Activated CD8-positive, alpha-beta memory T cell treated with anti-CD3 and anti-CD28 coated beads, Interleukin-2, amount 50 U/mL, for 24 hours (primary cell): ENCODE data around the gene SH3TC2.
"Not testable (repeated sequence)": the region's sequence is repeated elsewhere in the genome, so short reads cannot be mapped to it uniquely, and the experiment has no call there.

ENCODE experiments used
- DNase-seq: peaks from one replicate; pipeline ENCODE4 v3.0.0-alpha.2; 2020; ENCODE audit errors: extremely low read depth

Gene SH3TC2

DNA sequence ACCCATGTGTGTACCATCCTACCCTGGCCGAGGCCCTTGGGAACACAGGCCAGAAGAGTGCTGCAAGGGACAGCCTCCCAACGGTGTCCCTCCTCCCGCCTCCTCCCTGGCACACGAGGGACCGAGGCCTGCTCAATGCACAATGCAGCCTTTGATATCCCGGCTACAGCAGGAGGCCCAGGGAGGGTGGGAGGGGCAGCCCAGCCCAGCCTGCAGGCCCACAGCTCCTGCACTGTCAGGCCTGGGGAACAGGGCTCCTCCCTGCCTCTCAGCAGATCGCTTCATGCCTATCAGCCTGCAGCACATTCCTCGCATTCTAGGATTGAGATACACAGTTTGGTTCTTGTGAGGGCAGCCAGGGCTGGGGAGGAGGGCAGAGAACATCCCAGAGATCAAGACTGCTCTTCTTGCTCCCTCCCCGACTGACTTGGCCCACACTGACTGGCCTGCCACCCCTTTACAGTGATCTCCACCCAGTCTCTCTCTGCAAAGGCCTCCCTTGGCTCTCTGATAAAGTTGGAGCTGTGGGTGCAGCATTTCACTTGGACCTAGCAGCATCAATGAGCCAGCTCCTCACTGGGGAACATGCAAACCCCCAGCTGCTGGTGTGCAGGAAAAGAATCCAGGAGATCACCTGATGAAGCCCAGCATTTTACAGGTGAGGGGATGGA, at the start of gene SH3TC2:
SH3TC2 (minus strand) TSS at position 46 of the 671 bp plus-strand sequence; CDS start at position 6, 40 bp downstream.
- DNase-seq: no peak

DNA sequence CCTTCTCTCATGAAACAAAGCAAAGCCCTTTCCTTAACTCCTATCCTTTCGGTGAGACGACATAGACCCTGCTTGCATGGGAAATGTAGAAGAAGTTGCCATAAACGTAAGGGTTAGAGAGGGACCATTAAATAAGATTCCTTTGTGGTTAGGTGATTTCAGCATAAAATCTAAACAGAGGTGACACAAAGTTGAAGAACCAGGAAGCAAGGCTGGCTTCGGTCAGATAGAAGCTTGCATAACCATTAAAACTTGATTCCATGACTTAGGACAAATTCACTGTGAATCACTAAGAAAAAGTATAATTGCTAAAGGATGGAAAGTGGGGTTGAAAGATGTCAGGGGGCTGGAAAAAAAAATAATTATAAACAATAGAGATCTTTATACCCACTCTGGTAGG, 47.5 kb upstream of the SH3TC2 start:
- DNase-seq: no peak

DNA sequence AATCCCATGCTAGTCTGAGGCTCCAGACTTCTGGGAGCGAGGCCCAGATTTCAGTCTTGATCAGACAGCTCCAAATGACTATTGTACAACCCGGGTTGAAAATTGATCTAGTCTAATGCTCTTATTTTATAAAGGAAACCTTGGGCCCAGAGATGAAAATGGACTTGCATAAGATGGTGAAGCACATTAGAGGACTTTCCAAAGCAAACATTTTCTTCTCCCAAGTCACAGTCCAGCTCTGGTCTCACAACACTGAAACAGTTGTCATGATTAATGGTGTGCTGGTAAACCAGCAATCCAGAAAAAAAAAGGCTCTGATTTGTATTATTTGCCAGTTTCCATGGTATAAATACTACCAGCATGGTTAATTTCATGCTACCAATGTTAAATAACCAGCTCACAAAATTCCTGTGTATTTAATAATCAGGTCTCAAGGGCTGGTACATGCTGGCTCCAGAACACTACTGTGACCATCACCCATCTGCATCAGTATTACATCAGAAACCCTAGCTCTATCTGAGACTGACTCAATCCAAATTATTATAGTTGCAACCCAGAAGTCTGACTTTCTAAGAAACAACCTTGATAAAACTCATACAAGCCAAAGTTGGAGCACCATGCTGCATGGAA, 45.9 kb upstream of the SH3TC2 start:
- DNase-seq: no peak

DNA sequence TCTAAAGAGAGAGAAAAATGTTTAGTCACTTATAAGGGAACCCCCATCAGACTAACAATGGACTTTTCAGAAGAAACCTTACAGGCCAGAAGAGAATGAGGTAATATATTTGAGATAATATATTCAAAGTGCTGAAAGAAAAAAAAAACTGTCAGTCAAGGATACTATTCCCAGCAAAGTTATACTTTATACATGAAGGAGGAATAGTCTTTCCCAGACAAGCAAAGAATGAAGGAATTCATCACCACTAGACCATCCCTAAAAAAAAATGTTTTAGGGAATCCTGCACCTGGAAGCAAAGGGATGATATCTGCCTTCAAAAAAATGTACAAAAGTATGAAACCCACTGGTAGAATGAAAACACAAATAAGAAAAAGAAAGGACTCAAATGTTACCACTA, 37.5 kb upstream of the SH3TC2 start:
- no peak for DNase-seq

DNA sequence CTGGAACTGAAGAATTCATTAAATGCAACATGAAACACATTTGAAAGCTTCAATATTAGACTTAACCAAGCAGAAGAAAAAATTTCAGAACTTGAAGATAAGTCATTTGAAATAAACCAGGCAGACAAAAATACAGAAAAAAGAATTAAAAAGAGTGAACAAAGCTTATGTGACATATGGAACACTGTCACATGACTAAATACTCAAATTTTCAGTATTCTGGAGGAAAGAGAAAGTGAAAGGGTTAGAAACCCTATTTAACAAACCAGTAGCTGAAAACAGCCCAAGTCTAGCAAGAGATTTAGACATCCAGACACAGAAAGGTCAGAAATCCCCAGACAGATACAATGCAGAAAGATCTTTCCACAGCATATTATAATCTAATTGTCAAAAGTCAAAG, 37.1 kb upstream of the SH3TC2 start:
- no peak for DNase-seq

DNA sequence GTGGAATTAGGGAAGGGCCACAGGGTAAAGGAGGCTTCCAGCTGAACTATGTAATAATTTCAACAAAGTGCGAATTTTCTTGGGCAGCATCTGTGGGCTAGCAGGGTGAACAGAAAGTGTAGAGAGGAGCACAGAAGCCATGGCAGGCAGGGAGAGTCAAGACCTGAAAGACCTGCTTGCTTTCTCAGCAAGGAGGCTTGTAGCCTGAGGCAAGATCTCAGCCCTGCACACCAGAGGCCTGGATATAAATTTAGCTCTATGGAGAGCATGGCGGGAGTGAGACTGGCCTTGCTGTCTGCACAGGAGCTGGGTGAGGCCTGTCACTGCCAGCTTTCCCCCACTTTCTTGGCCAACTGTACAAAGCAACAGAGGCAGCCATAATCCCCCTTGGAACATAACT, 32.1 kb upstream of the SH3TC2 start:
- DNase-seq: no peak

DNA sequence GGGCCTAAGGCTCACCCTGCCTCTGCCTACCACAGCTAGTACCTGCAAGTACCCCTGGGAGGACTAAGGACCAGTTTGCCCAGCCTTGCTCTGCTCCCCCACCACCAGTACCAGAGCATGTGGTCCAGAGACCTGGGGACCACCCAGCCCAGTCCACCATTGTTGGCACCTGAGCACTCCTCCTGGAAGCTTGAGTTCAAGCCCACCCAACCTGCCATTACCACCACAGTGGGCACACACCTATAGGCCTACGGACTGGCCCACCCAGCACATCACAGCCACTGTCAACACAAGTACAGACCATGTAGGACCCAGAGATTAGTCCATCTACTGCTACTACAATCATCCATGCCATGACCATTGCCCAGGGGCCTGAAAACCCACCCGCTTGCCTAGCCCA, 30.8 kb upstream of the SH3TC2 start:
- DNase-seq: no peak

DNA sequence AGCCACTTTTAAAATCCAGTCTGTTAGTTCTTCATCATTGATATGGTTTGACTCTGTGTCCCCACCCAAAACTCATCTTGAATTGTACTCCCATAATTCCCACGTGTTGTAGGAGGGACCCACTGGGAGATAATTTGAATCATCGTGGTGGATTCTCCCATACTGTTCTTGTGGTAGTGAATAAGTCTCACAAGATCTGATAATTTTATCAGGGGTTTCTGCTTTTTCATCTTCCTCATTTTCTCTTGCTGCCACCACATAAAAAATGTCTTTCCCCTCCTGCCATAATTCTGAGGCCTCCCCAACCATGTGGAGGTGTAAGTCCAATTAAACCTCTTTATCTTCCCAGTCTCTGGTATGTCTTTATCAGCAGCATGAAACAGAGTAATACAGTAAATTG, 26.9 kb upstream of the SH3TC2 start:
- no peak for DNase-seq

DNA sequence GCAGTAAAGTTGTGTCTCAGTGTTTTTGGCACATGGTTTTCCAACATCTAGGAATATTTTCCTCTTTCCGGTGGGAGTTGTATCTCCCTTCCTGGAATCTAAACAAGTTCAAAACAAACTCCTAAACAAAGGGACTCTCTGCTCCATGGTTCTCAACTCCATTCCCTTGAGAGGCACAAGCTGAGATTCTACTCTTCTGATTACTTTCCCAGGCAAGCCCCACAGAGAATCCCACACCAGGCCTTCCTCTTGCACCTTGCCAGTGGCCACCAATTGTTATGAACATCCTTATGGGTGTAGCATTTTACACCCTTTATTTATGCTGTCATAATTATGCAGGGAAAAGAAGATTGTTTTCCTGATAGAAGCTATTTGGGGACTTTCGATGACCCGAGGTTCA, 25.8 kb upstream of the SH3TC2 start:
- no peak for DNase-seq

DNA sequence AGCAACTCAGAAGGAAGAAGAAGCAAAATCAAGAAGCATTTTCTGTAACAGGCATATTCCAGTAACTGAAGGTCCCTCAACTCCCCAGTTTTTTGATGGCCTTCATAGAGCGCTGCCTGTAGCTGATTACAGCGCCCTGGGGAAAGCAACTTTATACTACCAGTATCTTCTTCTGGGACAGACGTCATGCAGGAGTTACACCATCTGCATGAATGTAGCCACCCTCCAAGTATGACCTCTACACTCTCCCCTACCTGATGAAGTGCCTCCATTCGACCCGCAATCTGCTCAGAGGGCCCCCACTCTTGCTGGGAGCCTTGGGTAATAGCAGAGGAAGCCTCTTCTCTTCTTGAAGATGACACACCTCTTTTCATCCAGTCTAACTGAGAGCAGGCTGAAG, 21.0 kb upstream of the SH3TC2 start:
- DNase-seq: no peak

DNA sequence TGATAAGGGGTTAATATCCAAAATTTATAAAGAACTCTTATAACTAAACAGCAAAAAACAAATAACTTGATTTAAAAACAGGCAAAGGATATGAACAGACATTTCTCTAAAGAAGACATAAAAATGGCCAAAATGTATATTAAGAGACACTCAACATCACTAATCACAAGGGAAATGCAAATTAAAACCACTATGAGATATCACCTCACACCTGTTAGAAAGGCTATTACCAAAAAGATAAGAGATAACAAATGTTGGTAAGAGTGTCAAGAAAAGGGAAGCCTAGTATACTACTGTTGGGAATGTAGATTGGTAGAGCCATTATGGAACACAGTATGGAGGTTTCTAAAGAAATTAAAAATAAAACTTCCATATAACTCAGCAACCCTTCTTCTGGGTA, 19.4 kb upstream of the SH3TC2 start:
- DNase-seq: no peak

DNA sequence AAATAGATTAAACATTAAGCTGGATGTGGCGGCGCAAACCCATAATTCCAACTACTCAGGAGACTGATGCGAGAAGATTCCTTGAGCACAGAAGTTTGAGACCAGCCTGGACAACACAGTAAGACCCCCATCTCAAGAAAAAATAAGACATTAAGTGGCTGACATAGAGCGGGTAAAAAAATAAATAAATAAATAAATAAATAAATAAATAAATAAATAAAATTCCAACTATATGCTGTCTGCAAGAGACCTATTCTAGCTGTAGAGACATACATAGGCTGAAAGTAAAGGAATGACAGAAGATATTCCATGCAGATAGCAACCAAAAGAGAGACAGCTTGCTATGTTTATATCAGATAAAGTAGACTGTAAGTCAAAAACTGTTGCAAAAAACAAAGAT, 17.4 kb upstream of the SH3TC2 start:
- no peak for DNase-seq

DNA sequence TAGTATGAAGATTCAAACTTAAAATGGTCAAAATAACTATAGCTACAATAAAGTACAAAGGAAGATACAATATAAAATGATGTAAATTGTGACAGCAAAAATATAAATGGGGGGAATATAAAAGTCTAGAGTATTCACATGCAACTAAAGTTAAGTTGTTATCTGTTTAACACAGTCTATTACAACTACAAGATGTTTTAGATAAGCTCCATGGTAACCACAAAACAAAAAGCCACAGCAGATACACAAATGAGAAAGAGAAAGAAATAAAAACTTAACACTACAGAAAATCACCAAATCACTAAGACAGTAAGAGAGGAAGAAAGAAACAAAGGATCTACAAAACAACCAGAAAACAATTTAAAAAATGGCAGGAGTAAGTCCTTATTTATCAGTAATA, 17.0 kb upstream of the SH3TC2 start:
- DNase-seq: no peak

DNA sequence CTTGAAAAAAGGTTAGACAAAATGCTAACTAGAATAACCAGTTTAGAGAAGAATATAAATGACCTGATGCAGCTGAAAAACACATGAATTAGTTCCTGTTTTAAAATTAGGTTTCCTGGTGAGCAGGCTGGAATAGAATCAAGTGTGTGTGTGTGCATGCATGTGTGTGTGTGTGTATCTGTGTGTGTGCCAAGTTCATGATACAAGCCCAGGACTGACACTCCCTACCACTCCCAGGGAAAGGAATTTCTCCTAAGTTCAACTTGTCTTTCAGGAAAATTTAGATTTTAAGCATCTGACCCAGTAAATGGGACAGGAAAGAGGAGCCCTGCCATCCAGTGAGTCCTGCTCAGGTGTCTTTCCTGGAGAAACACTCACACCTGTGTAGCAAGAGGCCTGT, 11.2 kb upstream of the SH3TC2 start:
- not testable (repeated sequence) for DNase-seq

DNA sequence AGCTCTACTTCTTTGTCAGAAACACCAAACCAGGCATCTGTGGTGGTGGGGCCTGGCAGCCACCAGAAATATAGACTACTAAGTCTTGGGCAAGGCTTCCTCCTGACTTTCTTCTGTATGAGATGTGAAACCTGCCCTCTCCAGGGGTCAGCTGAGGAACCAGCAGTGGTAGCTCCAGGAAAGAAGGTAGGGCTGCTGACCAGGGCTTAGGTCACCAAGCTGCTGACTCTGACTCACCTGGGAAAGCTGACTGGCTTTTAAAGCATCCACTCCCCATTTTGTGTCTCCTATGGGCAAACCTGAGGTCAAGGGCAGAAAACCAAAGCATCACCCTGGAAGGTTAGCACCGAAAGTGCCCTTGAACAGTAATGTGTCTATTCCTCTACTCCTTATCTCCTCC, 10.4 kb upstream of the SH3TC2 start:
- no peak for DNase-seq

DNA sequence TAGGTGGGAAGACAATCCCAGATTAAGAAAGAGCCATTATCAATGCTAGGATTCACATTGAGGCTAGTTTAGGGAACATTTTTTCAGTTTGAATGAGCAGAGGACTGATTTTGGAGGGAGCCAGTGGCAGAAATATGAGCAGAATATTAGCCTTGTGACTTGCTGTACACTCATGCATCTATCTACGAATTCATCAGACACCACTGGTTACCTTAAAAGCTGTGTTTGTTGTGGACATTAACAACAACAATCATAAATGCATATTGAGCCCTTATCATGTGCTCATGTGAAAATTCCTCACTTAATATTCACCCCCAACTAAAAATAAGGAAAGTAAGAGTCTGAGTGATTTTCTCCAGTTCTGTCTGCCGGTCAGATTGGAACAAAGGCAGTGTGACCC, 9.9 kb upstream of the SH3TC2 start:
- no peak for DNase-seq

DNA sequence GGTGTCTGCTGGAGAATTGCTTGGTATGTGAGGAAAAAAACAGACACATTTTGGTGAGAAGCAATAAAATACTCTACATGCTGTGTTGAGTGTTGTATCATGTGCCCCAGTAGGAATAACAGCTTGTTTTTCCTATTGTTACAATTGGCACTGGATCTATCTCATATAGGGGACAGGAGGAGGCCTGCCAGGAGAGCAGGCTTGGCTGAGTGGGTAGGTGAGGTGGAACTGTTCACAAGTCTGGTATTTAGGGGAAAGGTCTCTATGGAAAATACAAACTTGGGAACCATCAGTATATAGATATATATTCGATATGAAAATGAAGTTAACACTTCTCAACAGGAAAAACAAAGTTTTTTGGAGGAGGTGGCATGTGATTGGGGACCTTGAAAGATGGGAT, 9.5 kb upstream of the SH3TC2 start:
- no peak for DNase-seq

DNA sequence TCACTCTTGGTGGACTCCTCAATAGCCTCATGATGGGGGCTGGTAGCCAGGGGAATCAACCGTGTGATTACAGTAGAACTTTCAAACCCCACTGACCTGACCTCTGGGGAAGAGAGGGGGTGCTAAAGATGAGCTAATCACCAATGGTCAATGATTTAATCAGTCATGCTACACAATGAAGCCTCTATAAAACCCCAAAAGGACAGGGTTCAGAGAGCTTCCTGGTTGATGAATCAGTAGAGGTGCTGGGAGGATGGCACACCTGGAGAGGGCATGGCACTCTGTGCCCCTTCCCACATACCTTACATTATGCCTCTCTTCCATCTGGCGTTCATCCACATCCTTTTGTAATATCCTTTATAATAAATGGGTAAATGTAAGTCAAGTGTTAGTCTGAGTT, 8.9 kb upstream of the SH3TC2 start:
- no peak for DNase-seq

DNA sequence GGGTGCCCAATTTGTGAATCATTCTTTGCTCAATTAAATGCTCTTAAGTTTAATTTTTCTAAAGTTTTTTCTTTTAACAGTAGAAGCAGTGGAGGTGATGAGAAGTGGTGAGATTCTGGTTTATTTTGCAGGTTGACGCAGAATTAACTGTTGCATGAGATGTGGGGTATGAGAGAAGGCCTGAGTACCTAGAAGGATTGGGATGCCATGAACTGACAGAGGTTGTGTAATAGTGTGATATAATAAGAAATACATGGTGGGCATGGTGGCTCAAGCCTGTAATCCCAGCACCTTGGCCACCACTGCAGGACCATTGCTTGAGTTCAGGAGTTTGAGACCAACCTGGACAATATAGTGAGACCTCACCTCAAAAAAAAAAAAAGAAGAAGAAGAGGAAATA, 8.4 kb upstream of the SH3TC2 start:
- no peak for DNase-seq

DNA sequence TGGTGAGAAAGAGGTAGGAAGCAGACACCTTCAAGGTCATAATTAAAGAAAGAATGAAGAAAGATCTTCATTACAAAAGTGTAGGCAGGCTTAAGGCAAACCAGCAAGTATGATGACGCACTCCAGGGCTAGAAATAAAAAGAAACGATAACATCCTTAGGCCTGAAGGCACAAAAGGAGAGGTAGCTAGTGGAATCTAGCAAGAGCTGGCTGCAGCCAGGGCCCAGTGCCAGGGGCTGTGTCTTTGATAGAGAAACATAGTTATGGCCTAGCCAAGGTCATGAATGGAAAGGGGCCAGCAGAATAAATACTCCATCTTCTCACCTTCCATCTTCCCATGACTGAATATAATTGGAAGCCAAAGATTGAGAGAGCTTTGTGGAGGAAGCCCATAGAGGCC, 6.8 kb upstream of the SH3TC2 start:
- DNase-seq: no peak

DNA sequence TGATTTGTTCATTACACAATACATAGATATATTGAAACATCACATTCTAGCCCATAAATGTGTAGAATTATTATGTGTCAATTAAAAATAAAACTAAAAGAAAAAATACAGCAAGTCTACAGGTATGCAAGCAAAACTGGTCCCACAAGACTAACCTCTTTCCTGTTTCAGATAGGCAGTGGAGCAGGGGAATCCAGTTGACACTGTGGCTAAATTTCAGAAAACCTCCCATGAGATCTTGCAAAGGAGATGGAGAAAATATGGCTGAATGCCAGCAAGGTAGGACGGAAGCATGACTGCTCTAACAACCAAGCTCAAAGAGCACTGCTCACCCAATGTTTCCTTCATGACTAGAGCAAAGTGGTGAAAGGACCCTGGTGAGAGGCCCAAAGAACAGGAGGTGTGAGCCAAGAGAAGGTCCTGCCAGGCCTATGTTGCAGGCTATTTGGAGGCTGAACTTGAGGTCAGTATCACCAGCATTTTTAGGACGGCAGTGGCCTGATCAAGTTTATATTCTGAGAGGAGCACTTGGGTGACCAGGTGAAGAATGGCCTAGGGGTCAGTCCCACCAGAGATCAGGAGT, 1.1 kb upstream of the SH3TC2 start:
- no peak for DNase-seq

DNA sequence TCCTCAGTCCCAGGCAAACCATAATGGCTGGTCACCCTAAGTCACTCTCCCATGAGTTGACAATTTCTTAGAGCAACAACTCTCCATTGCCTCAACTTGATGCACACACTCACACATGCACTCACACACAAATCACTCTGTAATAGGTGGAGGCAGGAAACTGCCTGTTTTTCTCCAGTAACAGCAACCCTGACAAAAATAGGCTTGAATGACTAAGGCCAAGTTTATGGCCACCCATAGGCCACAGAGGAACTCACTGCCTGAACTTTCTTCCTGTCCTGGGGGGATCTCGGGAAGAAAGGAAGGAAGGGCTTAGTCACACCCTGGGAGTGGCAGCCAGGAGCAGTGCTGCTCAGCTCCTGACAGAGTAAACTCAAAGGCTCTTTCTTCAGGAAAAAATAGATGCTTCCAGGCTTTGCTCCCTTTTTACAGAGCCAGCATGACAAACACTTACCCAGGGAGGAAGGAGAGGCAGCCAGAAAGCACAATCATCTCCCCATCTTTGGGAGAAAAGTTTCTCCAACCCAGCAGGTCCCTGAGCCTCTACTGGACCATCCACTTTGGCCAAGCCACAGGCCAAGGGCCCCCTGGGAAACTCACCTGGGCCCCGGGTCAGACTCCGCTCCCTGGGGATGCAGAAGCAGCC, 368 bp downstream of the SH3TC2 start:
- DNase-seq: no peak

DNA sequence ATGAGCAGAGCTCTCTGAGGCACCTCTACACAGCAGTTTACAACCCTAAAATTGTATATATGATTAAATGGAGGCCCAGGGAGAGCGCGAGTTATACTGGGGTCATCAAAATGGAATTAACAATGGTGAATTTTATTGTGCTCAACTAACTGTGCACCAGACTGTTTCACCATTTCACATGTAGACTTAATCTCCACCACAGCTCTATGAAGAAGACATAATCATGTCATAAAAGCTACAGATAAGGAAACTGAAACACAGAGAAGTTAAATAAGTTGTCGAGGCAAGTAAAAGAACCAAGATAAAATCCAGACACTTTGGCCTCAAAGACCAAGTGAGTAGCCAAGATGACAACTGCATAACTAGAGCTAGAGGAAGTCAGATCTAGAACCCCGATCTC, 1.5 kb downstream of the SH3TC2 start:
- no peak for DNase-seq
